Spleen (tissue), 7 donors: ENCODE measurements around the gene GPD2.

Experiments used
- CTCF ChIP-seq, 11 experiments: fragments of 200-600 bp in 7 of 11; fragments of 450-650 bp in 4 of 11; sonication (generic) in 4 of 11; IDR thresholded peaks in 8 of 11; conservative IDR thresholded peaks in 3 of 11; 1 replicate in 7 of 11; 2 replicates in 4 of 11; pipeline versions ENCODE4 v1.4.0 to v1.8.0; 2016 to 2021; ENCODE audit warnings: antibody characterized with exemption in 11 of 11, inconsistent platforms in 4 of 11, mild to moderate bottlenecking in 1 of 11
- POLR2A ChIP-seq, 3 donors: fragments of 450-650 bp; IDR thresholded peaks; one replicate each; pipeline ENCODE4 v1.5.1; 2017; ENCODE audit warnings: antibody characterized with exemption in 3 of 3, mild to moderate bottlenecking in 1 of 3
- POLR2AphosphoS5 ChIP-seq, 3 donors: sonication (generic); formaldehyde crosslinking; IDR thresholded peaks; one replicate each; pipeline ENCODE4 v1.5.1; 2017; ENCODE audit warnings: antibody characterized with exemption in 3 of 3
- donor health status: DM: no; HTN: no; CAD: no; lungs with moderate emphysema.
- donor health status: DM: no; HTN: no; CAD: no.
- donor health status: DM: no; HTN: no; CAD: no.

DNA sequence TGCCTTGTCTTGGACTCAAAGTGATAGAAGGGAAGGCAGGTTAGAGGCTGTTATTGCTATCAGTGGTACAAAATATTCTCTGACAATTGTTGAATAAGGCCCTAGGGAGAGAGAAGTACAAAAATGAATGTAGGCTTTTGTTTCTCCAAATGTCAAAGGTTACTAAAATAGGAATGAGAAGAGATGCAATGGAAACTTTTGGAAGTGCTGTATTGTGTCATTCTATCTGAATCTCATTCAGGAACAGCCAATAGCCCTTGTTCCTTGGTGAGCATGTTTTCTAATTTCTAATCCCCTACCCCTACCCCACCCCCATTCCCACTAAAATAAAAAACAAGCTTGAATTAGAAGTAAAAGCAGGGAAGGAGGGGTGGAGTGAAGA is 166.4 kb downstream of the GPD2 start:
- TF ChIP-seq POLR2A (IDR thresholded peaks at IDR 0.05) = no peak
- TF ChIP-seq CTCF (IDR thresholded peaks at IDR 0.05 in 8 of 11, conservative IDR thresholded peaks at IDR 0.05 in 3 of 11) = no peak
- no peak for TF ChIP-seq POLR2AphosphoS5 (IDR thresholded peaks at IDR 0.05)
